CD4-positive, CD25-positive, alpha-beta regulatory T cell (primary cell): ENCODE data around the gene PGF. TPM values are rescaled to one million over a fixed set of nuclear protein-coding genes. Genes with fewer than 3 reads are reported as not detected.

Source experiments
- ATAC-seq, 2 donors: fragments of 150-1000 bp; cut with Tn5 transposase; one replicate each; pipeline ENCODE4 v1.10.0; 2021; ENCODE audit warnings: low read depth in 2 of 2, moderate number of reproducible peaks in 2 of 2, moderate library complexity in 1 of 2
- DNase-seq, 3 donors: peaks; one replicate each; pipeline versions ENCODE4 v3.0.0 to v3.0.0-alpha.2; 2012 to 2022; ENCODE audit warnings: mixed read lengths in 1 of 3
- H3K27ac ChIP-seq: one replicate; pipeline ENCODE4 v1.7.0; 2013; ENCODE audit warnings: mild to moderate bottlenecking, low read length; ENCODE audit not compliant: insufficient read depth, poor library complexity, severe bottlenecking
- H3K27me3 ChIP-seq: one replicate; pipeline ENCODE4 v1.7.0; 2013; ENCODE audit warnings: low read length; ENCODE audit not compliant: control insufficient read depth, insufficient read depth
- H3K36me3 ChIP-seq: one replicate; pipeline ENCODE4 v1.7.0; 2013; ENCODE audit warnings: mild to moderate bottlenecking, low read length, moderate library complexity; ENCODE audit not compliant: control insufficient read depth, insufficient read depth
- H3K4me1 ChIP-seq: 2 replicates; pipeline ENCODE4 v1.7.0; 2013; ENCODE audit warnings: mild to moderate bottlenecking, low read length; ENCODE audit not compliant: insufficient read depth, control insufficient read depth, poor library complexity, severe bottlenecking
- H3K4me3 ChIP-seq: one replicate; pipeline ENCODE4 v1.7.0; 2013; ENCODE audit warnings: low read depth, mild to moderate bottlenecking, low read length, moderate library complexity
- H3K9me3 ChIP-seq, 2 experiments: 1 replicate in 1 of 2; 2 replicates in 1 of 2; pipeline ENCODE4 v1.7.0; 2013; ENCODE audit warnings: low read length in 2 of 2, mild to moderate bottlenecking in 1 of 2, moderate library complexity in 1 of 2; ENCODE audit not compliant: control insufficient read depth in 2 of 2
- H3K27ac Mint-ChIP-seq, 3 donors: one replicate each; pipeline ENCODE4 v1.8.0; 2020 to 2022; ENCODE audit warnings: mild to moderate bottlenecking in 3 of 3, mixed read lengths in 3 of 3, moderate library complexity in 2 of 3
- H3K27me3 Mint-ChIP-seq: one replicate; pipeline ENCODE4 v1.8.0; 2022; ENCODE audit warnings: mild to moderate bottlenecking, mixed read lengths
- H3K36me3 Mint-ChIP-seq: one replicate; pipeline ENCODE4 v1.8.0; 2020; ENCODE audit warnings: mixed read lengths
- H3K4me1 Mint-ChIP-seq, 4 donors: one replicate each; pipeline ENCODE4 v1.8.0; 2020 to 2022; ENCODE audit warnings: mixed read lengths in 4 of 4, mild to moderate bottlenecking in 1 of 4
- H3K4me3 Mint-ChIP-seq, 4 donors: one replicate each; pipeline ENCODE4 v1.8.0; 2020 to 2022; ENCODE audit warnings: mild to moderate bottlenecking in 4 of 4, mixed read lengths in 4 of 4, moderate library complexity in 3 of 4
- H3K9me3 Mint-ChIP-seq, 7 donors: one replicate each; pipeline ENCODE4 v1.8.0; 2020 to 2022; ENCODE audit warnings: mixed read lengths in 7 of 7, mild to moderate bottlenecking in 3 of 7, moderate library complexity in 2 of 7
- polyA plus RNA-seq, 4 donors: library from polyadenylated mRNA; unstranded; fragments of 300-500 nt; fragmentation: Illumina TruSeq; gene quantifications; one replicate each; pipeline ENCODE4 v1.2.3, GENCODE V29; 2021
- total RNA-seq: library from RNA; stranded (reverse); gene quantifications from one replicate; pipeline ENCODE4 v1.2.3, GENCODE V29; 2022

PGF gene
- total and polyA plus RNA-seq, 5 donors from 2014 or later: 0.44 TPM; not detected in 4

DNA sequence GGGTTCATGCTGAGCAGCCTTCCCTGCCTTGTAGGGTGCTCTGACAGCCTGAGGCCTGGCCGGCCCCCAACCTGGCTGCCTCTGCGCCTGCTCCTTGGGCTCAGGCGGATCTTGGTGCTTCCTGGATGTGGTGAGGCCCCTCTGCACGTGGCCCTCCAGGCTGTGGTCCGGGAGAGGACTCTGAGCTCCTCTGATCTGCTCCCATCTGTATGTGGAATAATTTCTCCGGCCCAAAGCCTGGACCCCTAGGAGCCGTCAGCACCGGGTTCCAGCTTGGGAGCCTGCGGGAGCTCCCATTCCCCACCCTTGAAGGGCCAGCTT, 26.0 kb upstream of the PGF start:
- ATAC-seq (no peak), DNase-seq (no peak)
- no peaks in the 10 kb centered on the region for H3K4me1 ChIP-seq
- no peaks in the 10 kb centered on the region for H3K27me3 ChIP-seq
- no peak overlapping the region for H3K4me3 ChIP-seq
- no peaks in the 10 kb centered on the region for H3K36me3 ChIP-seq
- Mint-ChIP-seq H3K4me3 (no peak overlapping the region), H3K36me3 (no peaks in the 10 kb centered on the region), H3K9me3 (no peaks in the 10 kb centered on the region), H3K27me3 (peaks cover 5% of the 10 kb centered on the region), H3K27ac (no peak overlapping the region), H3K4me1 (peaks cover 0 to 2% (median 0%) of the 10 kb centered on the region in 4 donors)
- no peak overlapping the region for H3K27ac ChIP-seq
- H3K9me3 ChIP-seq: no peaks in the 10 kb centered on the region

DNA sequence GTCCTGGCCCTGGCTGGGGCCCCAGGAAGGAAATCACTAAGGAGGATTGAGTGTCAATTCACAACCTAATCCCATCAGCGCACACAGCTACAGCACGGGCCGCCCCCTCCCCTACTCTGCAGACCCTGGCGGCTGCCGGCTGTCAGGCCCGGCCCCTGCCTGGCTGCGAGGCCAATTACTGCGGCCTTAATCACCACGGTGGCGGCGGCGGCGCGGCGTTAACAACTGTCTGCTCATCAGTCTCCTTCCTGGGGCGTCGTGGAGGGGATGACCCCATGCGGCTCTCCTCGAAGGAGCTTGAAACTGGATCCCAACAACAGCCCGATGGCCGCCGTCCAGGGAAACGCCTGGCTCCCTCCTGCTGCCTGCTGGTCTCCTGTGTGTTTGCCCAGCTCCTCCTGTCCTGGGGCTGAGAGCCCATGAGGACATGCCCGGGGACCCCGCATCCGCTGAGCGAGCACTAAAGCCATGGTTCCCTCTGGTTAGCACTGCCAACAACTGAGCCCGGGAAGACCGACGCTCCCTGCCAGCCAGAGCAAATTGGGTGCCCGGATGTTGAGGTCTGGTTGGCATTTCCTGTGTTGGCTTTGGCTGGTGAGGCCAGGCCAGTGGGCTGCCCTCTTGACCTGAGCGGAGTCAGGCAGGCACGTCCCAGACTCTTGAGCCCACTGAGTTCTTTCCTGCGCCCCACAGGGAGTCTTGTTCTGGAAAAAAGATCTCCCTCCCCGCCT, 25.5 kb upstream of the PGF start:
- H3K4me3 Mint-ChIP-seq: no peak overlapping the region
- Histone ChIP-seq H3K27ac (no peak overlapping the region), H3K36me3 (no peaks in the 10 kb centered on the region), H3K9me3 (no peaks in the 10 kb centered on the region), H3K4me3 (no peak overlapping the region), H3K4me1 (no peaks in the 10 kb centered on the region), H3K27me3 (no peaks in the 10 kb centered on the region)
- ATAC-seq: no peak
- H3K36me3 Mint-ChIP-seq: no peaks in the 10 kb centered on the region
- peaks cover 0 to 2% (median 0%) of the 10 kb centered on the region in 4 donors for H3K4me1 Mint-ChIP-seq
- peaks cover 5% of the 10 kb centered on the region for H3K27me3 Mint-ChIP-seq
- no peak overlapping the region for H3K27ac Mint-ChIP-seq
- H3K9me3 Mint-ChIP-seq: no peaks in the 10 kb centered on the region
- DNase-seq: no peak

DNA sequence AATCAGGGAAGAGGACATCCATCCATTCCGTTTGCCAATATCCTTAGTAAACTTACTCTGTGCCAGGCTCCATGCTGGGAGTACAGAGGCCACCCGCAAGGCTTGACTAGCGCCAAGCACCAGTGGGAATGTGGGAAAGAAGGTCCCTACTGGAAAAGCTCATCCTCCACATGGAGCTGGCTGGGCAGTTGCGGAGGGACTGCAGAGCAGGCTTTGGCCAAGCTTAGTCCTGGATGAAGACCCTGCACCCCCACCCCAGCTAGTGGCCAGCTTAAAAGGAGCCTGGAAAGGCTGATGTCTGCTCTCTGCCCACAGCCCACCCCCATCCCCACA, 25.0 kb upstream of the PGF start:
- Mint-ChIP-seq H3K27me3 (peaks cover 5% of the 10 kb centered on the region), H3K4me1 (peaks cover 0 to 2% (median 0%) of the 10 kb centered on the region in 4 donors), H3K9me3 (no peaks in the 10 kb centered on the region), H3K4me3 (no peak overlapping the region), H3K36me3 (no peaks in the 10 kb centered on the region), H3K27ac (no peak overlapping the region)
- no peak for ATAC-seq
- Histone ChIP-seq H3K4me1 (no peaks in the 10 kb centered on the region), H3K36me3 (no peaks in the 10 kb centered on the region), H3K27me3 (no peaks in the 10 kb centered on the region), H3K4me3 (no peak overlapping the region), H3K9me3 (no peaks in the 10 kb centered on the region), H3K27ac (no peak overlapping the region)
- no peak for DNase-seq

DNA sequence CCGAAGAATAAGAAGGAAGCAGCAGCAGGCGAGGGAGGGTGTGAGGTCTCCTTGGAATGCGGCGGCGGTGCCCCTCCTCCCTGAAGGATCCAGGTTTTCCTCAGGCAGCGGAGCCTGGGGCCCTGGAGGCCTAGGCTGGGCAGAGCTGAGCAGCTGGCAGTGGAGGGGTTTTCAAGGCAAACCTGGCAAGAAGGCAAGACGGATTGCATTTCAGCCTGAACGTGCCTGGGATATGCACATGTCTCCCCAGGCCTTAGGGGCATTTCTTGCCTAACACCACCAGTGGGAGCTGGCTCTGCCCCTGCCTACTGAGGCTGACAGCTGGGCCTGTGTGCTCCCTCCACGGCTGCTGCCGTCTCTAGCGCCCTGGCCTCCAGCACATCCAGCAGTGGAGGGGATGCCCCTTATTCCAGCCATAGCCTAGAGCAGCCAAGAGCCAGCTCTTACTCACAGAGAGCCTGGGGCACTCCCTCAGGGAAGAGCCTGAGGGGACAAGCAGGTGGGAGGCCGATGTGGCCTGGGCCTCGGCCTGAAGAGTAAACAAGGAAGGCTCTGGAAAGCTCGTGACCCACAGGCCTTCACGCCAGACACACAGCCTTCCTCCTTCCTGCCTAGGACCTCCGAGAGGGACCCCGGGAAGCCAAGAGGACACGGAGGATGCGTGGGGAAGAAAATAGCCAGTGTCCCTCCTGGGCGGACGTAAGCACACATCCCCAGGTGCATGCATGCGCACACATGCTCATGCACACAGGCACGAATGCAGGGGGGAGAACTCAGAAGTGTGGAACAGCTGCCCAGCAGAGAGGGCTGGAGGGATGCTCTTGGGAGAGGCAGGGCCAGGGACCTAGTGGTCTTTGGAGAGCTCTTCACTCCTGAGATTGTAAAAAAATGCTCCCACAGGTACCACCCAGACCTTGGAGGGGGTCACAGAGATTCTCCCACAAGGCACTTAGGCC, 24.3 kb upstream of the PGF start:
- ATAC-seq: no peak
- H3K36me3 Mint-ChIP-seq: no peaks in the 10 kb centered on the region
- H3K4me1 Mint-ChIP-seq: peaks cover 0 to 2% (median 0%) of the 10 kb centered on the region in 4 donors
- no peaks in the 10 kb centered on the region for H3K9me3 ChIP-seq
- H3K36me3 ChIP-seq: no peaks in the 10 kb centered on the region
- H3K27me3 Mint-ChIP-seq: peaks cover 5% of the 10 kb centered on the region
- no peak overlapping the region for H3K27ac Mint-ChIP-seq
- no peak overlapping the region for H3K4me3 Mint-ChIP-seq
- H3K4me1 ChIP-seq: no peaks in the 10 kb centered on the region
- H3K4me3 ChIP-seq: no peak overlapping the region
- DNase-seq: no peak
- no peaks in the 10 kb centered on the region for H3K9me3 Mint-ChIP-seq
- H3K27me3 ChIP-seq: no peaks in the 10 kb centered on the region
- no peak overlapping the region for H3K27ac ChIP-seq

DNA sequence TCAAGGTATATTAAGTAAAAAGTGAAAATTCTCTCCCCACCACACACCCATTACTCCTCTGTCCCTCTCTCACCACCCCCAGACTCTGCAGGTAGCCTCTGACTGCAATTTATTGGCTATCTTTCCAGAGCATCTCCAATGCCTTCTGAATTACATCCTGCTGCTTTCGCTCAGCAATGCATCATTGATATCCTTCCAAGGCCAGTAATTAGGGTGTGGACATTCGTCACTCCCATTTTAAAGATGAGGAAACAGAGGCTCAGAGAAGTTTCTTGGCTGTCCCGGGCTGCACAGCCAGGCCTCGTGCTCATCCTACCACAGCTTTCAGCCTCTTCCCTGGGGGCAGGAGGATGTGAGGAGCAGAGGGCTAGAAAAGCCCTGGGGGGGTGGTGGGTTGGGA, 23.6 kb upstream of the PGF start:
- no peak overlapping the region for H3K4me3 ChIP-seq
- no peaks in the 10 kb centered on the region for H3K4me1 ChIP-seq
- H3K4me1 Mint-ChIP-seq: peaks cover 0 to 2% (median 0%) of the 10 kb centered on the region in 4 donors
- H3K9me3 Mint-ChIP-seq: no peaks in the 10 kb centered on the region
- no peaks in the 10 kb centered on the region for H3K36me3 ChIP-seq
- ATAC-seq (no peak), DNase-seq (no peak)
- no peak overlapping the region for H3K4me3 Mint-ChIP-seq
- no peak overlapping the region for H3K27ac ChIP-seq
- H3K36me3 Mint-ChIP-seq: no peaks in the 10 kb centered on the region
- no peaks in the 10 kb centered on the region for H3K9me3 ChIP-seq
- peaks cover 5% of the 10 kb centered on the region for H3K27me3 Mint-ChIP-seq
- no peaks in the 10 kb centered on the region for H3K27me3 ChIP-seq
- H3K27ac Mint-ChIP-seq: no peak overlapping the region

DNA sequence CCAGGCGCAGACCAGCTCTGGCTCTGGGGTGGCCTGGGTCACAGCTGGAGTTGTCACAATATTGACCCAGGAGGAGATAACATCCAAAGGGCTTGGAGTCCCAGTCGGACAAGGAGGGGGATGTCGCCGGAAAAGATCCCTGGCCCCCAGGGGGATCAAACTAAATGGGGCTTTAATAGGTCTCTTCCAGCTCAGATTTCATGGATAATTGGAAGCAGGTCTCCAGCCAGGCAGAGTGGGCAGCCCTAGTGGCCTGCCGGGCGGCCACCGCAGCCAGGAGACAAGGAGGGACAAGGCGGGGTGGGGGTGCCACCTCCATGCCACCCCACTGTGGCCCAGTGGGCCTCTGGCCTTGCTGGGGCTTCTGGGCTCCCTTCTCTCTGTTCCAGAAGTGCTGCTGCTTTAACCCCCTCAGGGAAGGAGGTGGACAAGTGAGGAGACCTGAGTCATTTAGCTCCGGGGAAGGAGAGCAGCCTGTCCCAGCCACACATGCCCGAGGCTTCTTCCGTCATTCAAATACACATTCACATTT, 23.1 kb upstream of the PGF start:
- Mint-ChIP-seq H3K27me3 (peaks cover 5% of the 10 kb centered on the region), H3K4me3 (no peak overlapping the region)

DNA sequence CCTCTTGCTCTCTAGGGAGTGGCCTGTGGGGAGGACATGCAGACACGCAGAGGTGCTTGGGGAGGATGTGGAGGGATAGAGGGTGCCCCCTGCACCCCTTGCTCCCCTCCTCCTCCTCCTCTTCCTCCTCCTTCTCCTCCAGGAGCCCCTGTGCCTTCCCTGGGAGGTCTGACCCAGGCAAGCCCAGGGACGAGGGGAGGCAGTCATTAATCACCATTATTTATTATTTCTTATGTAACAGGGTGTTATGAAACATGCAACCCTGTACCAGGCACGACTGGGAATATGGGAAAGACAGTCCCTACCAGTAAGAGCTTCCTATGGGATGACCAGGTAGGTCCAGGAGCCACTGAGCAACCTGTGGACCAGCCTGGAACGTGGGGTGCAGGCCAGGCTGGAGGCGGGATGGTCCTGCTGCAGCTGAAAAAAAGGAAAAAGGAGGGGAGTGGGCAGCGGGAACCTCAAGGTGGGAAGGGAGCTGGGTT, 22.5 kb upstream of the PGF start:
- ATAC-seq (no peak), DNase-seq (no peak)
- no peak overlapping the region for H3K27ac Mint-ChIP-seq
- H3K4me1 Mint-ChIP-seq: peaks cover 0 to 2% (median under 1%) of the 10 kb centered on the region in 4 donors
- Histone ChIP-seq H3K4me3 (no peak overlapping the region), H3K27ac (no peak overlapping the region), H3K36me3 (no peaks in the 10 kb centered on the region), H3K4me1 (no peaks in the 10 kb centered on the region), H3K27me3 (no peaks in the 10 kb centered on the region), H3K9me3 (no peaks in the 10 kb centered on the region)
- H3K36me3 Mint-ChIP-seq: no peaks in the 10 kb centered on the region
- no peak overlapping the region for H3K4me3 Mint-ChIP-seq
- H3K27me3 Mint-ChIP-seq: peaks cover 5% of the 10 kb centered on the region
- H3K9me3 Mint-ChIP-seq: no peaks in the 10 kb centered on the region

More for the DNA sequence above, 23.1 kb upstream of the PGF start:
- no peaks in the 10 kb centered on the region for H3K9me3 Mint-ChIP-seq
- H3K36me3 Mint-ChIP-seq: no peaks in the 10 kb centered on the region
- H3K4me3 ChIP-seq: no peak overlapping the region
- H3K27me3 ChIP-seq: no peaks in the 10 kb centered on the region
- H3K4me1 Mint-ChIP-seq: peaks cover 0 to 2% (median under 1%) of the 10 kb centered on the region in 4 donors
- H3K9me3 ChIP-seq: no peaks in the 10 kb centered on the region
- no peak for DNase-seq
- H3K36me3 ChIP-seq: no peaks in the 10 kb centered on the region
- H3K4me1 ChIP-seq: no peaks in the 10 kb centered on the region
- H3K27ac Mint-ChIP-seq: no peak overlapping the region
- no peak overlapping the region for H3K27ac ChIP-seq
- ATAC-seq: no peak
